ENCODE results near the gene TNFAIP8. TPM values are rescaled to one million over a fixed set of nuclear protein-coding genes. Genes with fewer than 3 reads are reported as not detected.
"Not testable (repeated sequence)": the region's sequence is repeated elsewhere in the genome, so short reads cannot be mapped to it uniquely, and the experiment has no call there.

Gene TNFAIP8
- total RNA-seq, 1 experiment from 2014 or later, result 7.3 TPM

- H3K4me1 Mint-ChIP-seq; H2BK5ac ChIP-seq (ENCODE audit: insufficient read length, low read length): not testable (repeated sequence)
- H3K9me3 Mint-ChIP-seq, result peaks cover 13 to 21% of the 10 kb centered on the region in 2 experiments
Measured at GRCh38 chr5:119444643-119445042, 88.8 kb downstream of the TNFAIP8 start.

More at GRCh38 chr5:119444643-119445042, 88.8 kb downstream of the TNFAIP8 start:
- H3K4me2 ChIP-seq (ENCODE audit: insufficient read depth, insufficient read length, low read length); H3T11ph ChIP-seq (ENCODE audit: low read length); H3K23ac ChIP-seq (ENCODE audit: insufficient read length, low read depth, low read length); H4K91ac ChIP-seq (ENCODE audit: insufficient read length, low read depth, low read length); H3K18ac ChIP-seq (ENCODE audit: insufficient read length, low read depth, low read length); H4K5ac ChIP-seq (ENCODE audit: insufficient read length, low read depth, low read length); H3K27me3 ChIP-seq (ENCODE audit: insufficient read depth, low read length); H3K4me3 Mint-ChIP-seq; H3K14ac ChIP-seq (ENCODE audit: insufficient read depth, low read length); H2BK15ac ChIP-seq (ENCODE audit: low read depth, low read length); H3K27ac ChIP-seq (ENCODE audit: insufficient read length, low read depth, low read length); H3K79me1 ChIP-seq (ENCODE audit: insufficient read depth, low read depth, low read length, poor library complexity, severe bottlenecking); H3K79me2 ChIP-seq (ENCODE audit: insufficient read depth, low read length); H2BK12ac ChIP-seq (ENCODE audit: insufficient read length, low read depth, low read length); H2AK5ac ChIP-seq (ENCODE audit: insufficient read length, low read length); H3K27me3 Mint-ChIP-seq (ENCODE audit: low read depth); H2BK120ac ChIP-seq (ENCODE audit: low read depth, low read length, poor library complexity, severe bottlenecking); H3K9ac ChIP-seq (ENCODE audit: extremely low read depth, insufficient read length, low read length); H3K4me1 ChIP-seq (ENCODE audit: insufficient read depth, low read length); H4K8ac ChIP-seq (replicated peaks; ENCODE audit: insufficient read length, low read depth, low read length); H2BK20ac ChIP-seq (ENCODE audit: low read depth, low read length, poor library complexity, severe bottlenecking); H3K23me2 ChIP-seq (ENCODE audit: insufficient read length, low read depth, low read length, poor library complexity, severe bottlenecking); H3K4ac ChIP-seq (ENCODE audit: low read depth, low read length); H3K27ac Mint-ChIP-seq; DNase-seq; H3K9me3 ChIP-seq (ENCODE audit: control insufficient read depth, low read depth, low read length); H3K56ac ChIP-seq (ENCODE audit: insufficient read length, low read depth, low read length); H2AFZ ChIP-seq (ENCODE audit: low read length); H4K20me1 ChIP-seq (ENCODE audit: control insufficient read depth, insufficient read depth, insufficient read length): not testable (repeated sequence)
- peaks cover 4 to 10% (median 8%) of the 10 kb centered on the region in 3 experiments for H3K36me3 Mint-ChIP-seq (ENCODE audit: insufficient read depth in 1 of 3, low read depth in 3 of 3)
- whole genome bisulfite sequencing (ENCODE audit: extremely low coverage, insufficient read length, low lambda C conversion rate), result no CpG with 5 or more reads among the region's 4 CpGs

All from H9 (cell line).